ENCODE measurements around the gene SMIM5. TPM values are rescaled to one million over a fixed set of nuclear protein-coding genes. Genes with fewer than 3 reads are reported as not detected.

Gene SMIM5
- total RNA-seq, 4 donors from 2014 or later: 0.66 to 1.9 TPM; not detected in 2

DNA sequence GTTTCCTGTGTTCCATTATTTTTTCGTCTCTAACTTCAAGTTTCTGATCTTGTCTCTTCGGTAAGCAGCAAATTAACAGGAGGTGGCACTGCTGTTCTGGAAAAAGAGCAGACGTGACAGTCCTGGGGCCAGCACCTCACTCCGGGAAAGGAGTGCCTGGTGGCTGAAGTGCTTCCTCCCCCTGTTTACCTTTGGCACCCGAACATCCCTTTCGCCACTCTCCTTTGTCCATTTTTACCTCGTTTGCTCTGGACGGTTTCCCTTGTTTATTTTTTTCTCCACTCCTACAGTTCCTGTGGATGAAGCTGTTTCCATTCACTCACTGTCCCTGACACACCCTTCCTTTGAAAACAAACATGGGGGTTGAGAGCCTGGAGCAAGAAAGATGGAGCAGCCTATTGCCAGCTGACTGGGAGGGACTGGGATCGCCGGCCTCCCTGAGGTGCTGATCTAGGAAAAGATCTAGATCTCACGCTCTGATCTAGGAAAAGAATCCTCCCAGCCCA is 46.5 kb downstream of the SMIM5 start:
- TF ChIP-seq, protein P1, sequence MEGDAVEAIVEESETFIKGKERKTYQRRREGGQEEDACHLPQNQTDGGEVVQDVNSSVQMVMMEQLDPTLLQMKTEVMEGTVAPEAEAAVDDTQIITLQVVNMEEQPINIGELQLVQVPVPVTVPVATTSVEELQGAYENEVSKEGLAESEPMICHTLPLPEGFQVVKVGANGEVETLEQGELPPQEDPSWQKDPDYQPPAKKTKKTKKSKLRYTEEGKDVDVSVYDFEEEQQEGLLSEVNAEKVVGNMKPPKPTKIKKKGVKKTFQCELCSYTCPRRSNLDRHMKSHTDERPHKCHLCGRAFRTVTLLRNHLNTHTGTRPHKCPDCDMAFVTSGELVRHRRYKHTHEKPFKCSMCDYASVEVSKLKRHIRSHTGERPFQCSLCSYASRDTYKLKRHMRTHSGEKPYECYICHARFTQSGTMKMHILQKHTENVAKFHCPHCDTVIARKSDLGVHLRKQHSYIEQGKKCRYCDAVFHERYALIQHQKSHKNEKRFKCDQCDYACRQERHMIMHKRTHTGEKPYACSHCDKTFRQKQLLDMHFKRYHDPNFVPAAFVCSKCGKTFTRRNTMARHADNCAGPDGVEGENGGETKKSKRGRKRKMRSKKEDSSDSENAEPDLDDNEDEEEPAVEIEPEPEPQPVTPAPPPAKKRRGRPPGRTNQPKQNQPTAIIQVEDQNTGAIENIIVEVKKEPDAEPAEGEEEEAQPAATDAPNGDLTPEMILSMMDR (IDR thresholded peaks at IDR 0.05; ENCODE audit: low read depth): no peak

DNA sequence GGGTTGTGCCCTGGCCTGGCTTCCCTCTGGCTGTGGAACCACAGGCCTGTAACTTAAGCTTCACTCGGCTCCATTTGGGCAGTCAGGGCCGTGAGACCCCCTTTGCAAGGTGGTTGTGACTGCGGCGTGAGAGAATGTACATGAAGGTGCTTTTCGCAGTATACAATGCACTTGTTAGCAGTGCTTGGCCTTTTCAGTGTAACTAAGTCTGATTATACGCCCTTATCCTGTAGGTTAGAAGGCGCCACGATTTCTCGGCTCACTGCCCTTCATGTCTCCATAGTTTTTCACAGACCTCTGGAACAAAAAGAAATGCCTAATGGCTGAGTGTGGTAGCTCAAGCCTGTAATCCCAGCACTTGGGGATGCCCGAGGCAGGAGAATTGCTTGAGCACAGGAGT is 47.2 kb downstream of the SMIM5 start:
- TF ChIP-seq, protein P1 (IDR thresholded peaks at IDR 0.05; ENCODE audit: low read depth): no peak

DNA sequence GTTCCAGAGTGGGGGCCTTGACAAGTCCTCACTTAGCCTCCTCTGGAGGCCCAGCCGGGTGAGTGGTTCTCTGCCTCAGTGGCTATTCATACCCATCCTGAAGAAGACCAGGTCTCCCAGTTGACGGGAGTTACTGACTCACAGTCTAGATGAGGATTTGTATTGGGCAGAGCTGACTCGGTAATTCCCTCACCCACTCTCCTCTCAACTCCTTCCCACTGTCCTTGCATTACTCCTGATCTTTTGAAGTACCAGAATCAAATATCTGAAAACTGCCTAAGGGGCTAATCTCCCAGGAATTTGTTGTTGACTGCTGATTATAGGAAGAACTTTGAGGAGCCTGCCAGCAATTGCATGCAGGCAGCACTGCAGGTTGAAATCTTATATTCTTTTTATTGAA is 48.1 kb downstream of the SMIM5 start:
- TF ChIP-seq, protein P1 (IDR thresholded peaks at IDR 0.05; ENCODE audit: low read depth): no peak

DNA sequence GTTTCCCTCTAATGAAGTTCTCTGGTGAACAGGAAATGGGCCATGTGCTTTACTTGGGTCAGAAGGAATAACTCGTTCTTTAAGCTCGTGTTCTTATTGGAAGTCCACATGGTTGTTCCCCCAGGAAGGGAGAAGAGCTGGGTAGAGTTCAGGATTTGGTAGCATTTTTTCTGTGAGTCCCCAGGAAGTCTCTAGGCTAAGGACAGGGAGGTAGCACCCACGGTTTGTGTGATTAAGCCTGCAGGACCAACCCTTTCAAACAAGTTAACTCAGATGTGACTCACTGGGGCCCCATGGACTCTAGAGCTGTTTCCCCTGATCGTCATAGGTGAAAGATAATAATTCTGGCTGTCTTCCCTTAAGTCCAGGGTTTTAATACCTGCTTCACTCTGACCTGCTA is 50.3 kb downstream of the SMIM5 start:
- TF ChIP-seq, protein P1 (IDR thresholded peaks at IDR 0.05; ENCODE audit: low read depth): no peak

DNA sequence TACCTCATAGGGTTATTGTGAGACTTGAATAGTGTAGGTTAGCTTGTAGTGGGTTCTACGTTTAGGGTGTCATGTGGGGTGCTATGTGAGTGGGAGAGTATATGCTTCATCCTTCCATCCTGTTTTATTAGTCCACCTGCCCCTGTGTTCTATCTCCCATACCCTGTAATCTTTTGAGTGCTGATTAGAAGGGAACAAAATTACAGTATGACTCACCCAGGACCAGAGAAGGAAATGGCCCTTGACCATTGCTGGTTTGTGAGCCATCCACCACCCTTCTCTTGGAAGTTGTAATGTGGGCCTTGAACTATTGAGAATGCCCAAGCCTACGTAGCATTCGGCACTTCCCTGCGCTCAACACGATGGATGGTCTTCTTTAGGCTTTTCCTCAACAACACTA is 51.0 kb downstream of the SMIM5 start:
- TF ChIP-seq, protein P1 (IDR thresholded peaks at IDR 0.05; ENCODE audit: low read depth): no peak

DNA sequence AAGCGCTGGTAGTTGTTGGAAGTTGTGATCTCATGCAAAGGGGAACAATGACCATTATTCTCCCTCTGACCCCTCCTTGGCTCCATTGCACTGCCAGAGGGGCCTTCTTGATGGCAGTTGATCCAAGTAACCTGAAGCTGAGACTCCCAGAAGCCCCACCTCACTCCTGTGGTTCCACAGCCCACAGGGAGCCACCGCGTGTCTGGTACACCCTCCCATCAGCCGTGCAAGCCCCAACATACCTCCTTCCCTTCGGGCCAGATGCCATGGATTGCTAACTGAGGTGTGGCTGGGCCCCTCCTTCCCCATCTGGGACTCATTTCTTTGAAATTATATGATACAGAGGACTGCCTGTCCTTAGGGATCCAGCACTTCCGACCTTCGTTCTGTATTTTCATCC is 51.7 kb downstream of the SMIM5 start:
- TF ChIP-seq, protein P1 (IDR thresholded peaks at IDR 0.05; ENCODE audit: low read depth): no peak

DNA sequence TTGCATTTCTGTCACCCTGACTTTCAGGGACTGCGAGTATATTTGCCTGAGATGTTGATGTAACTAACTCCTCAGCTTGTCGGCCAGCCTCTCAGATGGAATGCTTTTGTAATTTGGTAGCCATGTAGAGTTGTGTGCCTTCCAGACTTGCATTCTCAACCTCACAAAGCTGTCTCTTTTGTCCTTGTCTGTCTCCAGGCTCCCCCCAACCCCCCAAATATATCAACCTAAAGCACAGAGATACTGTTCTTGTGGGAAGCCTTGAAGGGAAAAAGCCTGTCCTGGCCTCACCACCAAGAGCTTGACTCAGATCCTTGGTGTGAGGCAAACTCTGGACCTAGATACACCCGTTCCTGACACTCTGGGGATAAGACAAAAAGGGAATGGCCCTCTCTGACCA is 52.3 kb downstream of the SMIM5 start:
- TF ChIP-seq, protein P1 (IDR thresholded peaks at IDR 0.05; ENCODE audit: low read depth): no peak

Measured in subcutaneous adipose tissue (tissue), 4 donors.